Neural cell (in vitro differentiated cells): ENCODE data around the gene TMPRSS3. TPM values are rescaled to one million over a fixed set of nuclear protein-coding genes. Genes with fewer than 3 reads are reported as not detected.

Source experiments
- H2AFZ ChIP-seq: fragments of 200-600, 300-800 bp; sonication (generic), shearing (Covaris generic); 2 replicates; pipeline ENCODE4 v1.6.0; 2014; ENCODE audit warnings: low read depth, mild to moderate bottlenecking, antibody characterized with exemption, low read length, moderate library complexity
- H3F3A ChIP-seq: fragments of 200-600 bp; shearing (Covaris generic); 2 replicates; pipeline ENCODE4 v1.6.1; 2016; ENCODE audit warnings: mild to moderate bottlenecking, moderate library complexity, mixed read lengths, antibody characterized with exemption, low read length; ENCODE audit not compliant: insufficient read depth, poor library complexity, severe bottlenecking
- H3K27ac ChIP-seq: fragments of 200-600, 300-800 bp; sonication (generic), shearing (Covaris generic); 2 replicates; pipeline ENCODE4 v1.5.1; 2014; ENCODE audit warnings: mild to moderate bottlenecking, low read length, moderate library complexity
- H3K27me3 ChIP-seq: fragments of 300-800, 200-600 bp; sonication (generic), shearing (Covaris generic); 2 replicates; pipeline ENCODE4 v1.6.0; 2014; ENCODE audit warnings: mild to moderate bottlenecking, low read depth, low read length, moderate library complexity; ENCODE audit not compliant: insufficient read depth
- H3K36me3 ChIP-seq: fragments of 300-800, 200-600 bp; sonication (generic), shearing (Covaris generic); 2 replicates; pipeline ENCODE4 v1.5.1; 2014; ENCODE audit warnings: mild to moderate bottlenecking, antibody characterized with exemption, low read length, moderate library complexity; ENCODE audit not compliant: insufficient read depth
- H3K4me2 ChIP-seq: fragments of 300-800, 200-600 bp; sonication (generic), shearing (Covaris generic); 2 replicates; pipeline ENCODE4 v1.6.0; 2014; ENCODE audit warnings: mild to moderate bottlenecking, low read length
- H3K4me3 ChIP-seq: fragments of 300-800, 200-600 bp; sonication (generic), shearing (Covaris generic); 2 replicates; pipeline ENCODE4 v1.5.1; 2014; ENCODE audit warnings: mild to moderate bottlenecking, low read length, moderate library complexity
- H3K79me2 ChIP-seq: fragments of 200-600 bp; shearing (Covaris generic); replicated peaks from 2 replicates; pipeline ENCODE4 v1.6.0; 2014; ENCODE audit warnings: mild to moderate bottlenecking, low read length, moderate library complexity; ENCODE audit not compliant: insufficient read depth
- H3K9ac ChIP-seq: fragments of 300-800, 200-600 bp; sonication (generic), shearing (Covaris generic); 2 replicates; pipeline ENCODE4 v1.6.1; 2016; ENCODE audit warnings: mild to moderate bottlenecking, low read length, mixed read lengths
- H3K9me2 ChIP-seq: fragments of 200-600 bp; shearing (Covaris generic); 2 replicates; pipeline ENCODE4 v1.6.1; 2016; ENCODE audit warnings: mild to moderate bottlenecking, low read length, mixed read lengths; ENCODE audit not compliant: insufficient read depth
- H3K9me3 ChIP-seq: fragments of 200-600, 300-800 bp; sonication (generic), shearing (Covaris generic); 2 replicates; pipeline ENCODE4 v1.6.1; 2016; ENCODE audit warnings: mild to moderate bottlenecking, mixed run types, low read length, moderate library complexity, mixed read lengths
- H4K20me1 ChIP-seq: fragments of 200-600 bp; shearing (Covaris generic); 2 replicates; pipeline ENCODE4 v1.6.1; 2016; ENCODE audit warnings: mild to moderate bottlenecking, mixed run types; ENCODE audit not compliant: insufficient read depth
- EP300 ChIP-seq: fragments of 450-650 bp; conservative IDR thresholded peaks from 2 replicates; pipeline ENCODE4 v1.6.1; 2014; ENCODE audit warnings: antibody characterized with exemption, mild to moderate bottlenecking, moderate library complexity; ENCODE audit not compliant: poor library complexity, severe bottlenecking
- EZH2 ChIP-seq: fragments of 200-600, 300-800 bp; shearing (Covaris generic), sonication (generic); IDR thresholded peaks from 2 replicates; pipeline ENCODE4 v1.6.1; 2014; ENCODE audit warnings: antibody characterized with exemption, low read length, borderline replicate concordance, mild to moderate bottlenecking; ENCODE audit not compliant: insufficient read depth, poor library complexity, severe bottlenecking
- MXI1 ChIP-seq: fragments of 450-650 bp; conservative IDR thresholded peaks from 2 replicates; pipeline ENCODE4 v1.6.1; 2014; ENCODE audit warnings: antibody characterized with exemption, mild to moderate bottlenecking; ENCODE audit not compliant: poor library complexity, severe bottlenecking
- POLR2AphosphoS5 ChIP-seq: IDR thresholded peaks from 2 replicates; pipeline ENCODE4 v1.6.1; 2012
- RAD21 ChIP-seq: fragments of 450-650 bp; conservative IDR thresholded peaks from 2 replicates; pipeline ENCODE4 v1.6.1; 2014; ENCODE audit warnings: antibody characterized with exemption, mild to moderate bottlenecking, moderate library complexity
- REST ChIP-seq: IDR thresholded peaks from 2 replicates; pipeline ENCODE4 v1.6.1; 2012; ENCODE audit warnings: borderline replicate concordance
- SMC3 ChIP-seq: fragments of 450-650 bp; conservative IDR thresholded peaks from 2 replicates; pipeline ENCODE4 v1.6.1; 2014; ENCODE audit warnings: antibody characterized with exemption, mild to moderate bottlenecking, moderate library complexity; ENCODE audit not compliant: poor library complexity
- TAF1 ChIP-seq: IDR thresholded peaks from 2 replicates; pipeline ENCODE4 v1.6.1; 2012; ENCODE audit warnings: low read depth
- polyA plus RNA-seq: library from polyadenylated mRNA; depleted of rRNA; stranded (reverse); fragments of >200 nt; gene quantifications from 2 replicates; pipeline ENCODE4 v1.2.3, GENCODE V29; 2014
- TF ChIP-seq, protein P1 (sequence below): fragments of 450-650 bp; IDR thresholded peaks from 2 replicates; pipeline ENCODE4 v1.5.1; 2014; ENCODE audit warnings: antibody characterized with exemption, mild to moderate bottlenecking, moderate library complexity; ENCODE audit not compliant: poor library complexity, severe bottlenecking

TMPRSS3 gene
- polyA plus RNA-seq, 1 donor from 2014 or later, result 0.12 TPM

DNA sequence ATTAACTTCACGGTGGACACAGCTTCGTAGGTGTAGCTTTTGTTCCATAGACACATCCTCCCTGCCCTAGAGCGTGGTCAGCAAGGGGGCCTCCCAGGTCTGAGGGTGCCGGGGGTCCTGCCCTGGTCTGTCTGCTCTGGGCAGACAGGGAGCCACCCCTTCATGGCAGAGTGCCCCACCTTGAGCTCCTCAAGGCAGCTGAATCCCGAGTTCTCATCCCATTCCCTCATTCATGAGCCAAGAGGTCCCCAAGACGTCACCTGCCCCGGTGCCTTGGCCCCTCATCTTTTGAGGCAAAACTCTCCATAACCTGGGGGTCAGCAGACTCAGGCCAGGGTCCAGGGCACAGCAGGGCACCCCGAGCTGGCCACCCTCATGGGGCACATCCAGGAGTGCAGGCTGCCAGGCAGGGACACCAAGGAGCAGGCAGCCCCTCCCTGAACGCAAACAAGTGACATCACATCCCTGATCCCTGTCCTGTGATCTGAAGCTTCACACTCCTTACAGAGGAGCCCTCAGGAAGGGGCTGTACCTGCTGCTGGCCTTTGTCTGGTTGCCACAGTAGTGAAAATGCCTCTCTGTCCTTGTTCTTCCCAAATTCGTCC lies 31.1 kb upstream of the TMPRSS3 start:
- no peak overlapping the region for H3K27ac ChIP-seq
- no peak overlapping the region for H3K9ac ChIP-seq
- no peaks in the 10 kb centered on the region for H4K20me1 ChIP-seq
- H3K4me3 ChIP-seq, result no peak overlapping the region
- peaks cover 2% of the 10 kb centered on the region for H3K9me3 ChIP-seq
- H3K9me2 ChIP-seq, result no peaks in the 10 kb centered on the region
- H3K36me3 ChIP-seq, result no peaks in the 10 kb centered on the region
- TF ChIP-seq REST, result no peak
- TF ChIP-seq POLR2AphosphoS5, result no peak
- TF ChIP-seq SMC3, result no peak
- H3K79me2 ChIP-seq, result no peaks in the 10 kb centered on the region
- H3K27me3 ChIP-seq, result no peaks in the 10 kb centered on the region
- H3K4me2 ChIP-seq, result no peak overlapping the region
- no peaks in the 10 kb centered on the region for H3F3A ChIP-seq
- no peak overlapping the region for H2AFZ ChIP-seq

DNA sequence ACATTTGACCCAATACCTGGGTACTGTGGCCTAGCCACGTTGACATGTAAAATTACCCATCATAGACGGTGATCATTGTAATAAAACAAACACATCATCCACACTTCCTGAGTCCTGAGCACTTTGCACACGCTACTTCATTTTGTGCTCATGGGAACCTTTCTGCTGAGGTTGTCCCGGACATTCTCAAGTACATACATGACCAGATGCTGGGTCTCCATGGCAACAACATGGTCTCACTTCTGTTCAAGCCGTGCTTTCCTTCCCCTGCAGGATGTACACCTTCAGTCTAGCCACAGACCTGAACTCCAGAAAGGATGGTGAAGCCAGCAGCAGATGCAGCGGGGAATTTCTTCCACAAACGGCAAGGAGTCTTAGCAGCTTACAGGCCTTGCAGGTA lies 30.6 kb upstream of the TMPRSS3 start:
- H3K79me2 ChIP-seq, result no peaks in the 10 kb centered on the region
- H3F3A ChIP-seq, result no peaks in the 10 kb centered on the region
- H3K9me3 ChIP-seq, result peaks cover 1% of the 10 kb centered on the region
- no peaks in the 10 kb centered on the region for H3K9me2 ChIP-seq
- no peak overlapping the region for H3K4me3 ChIP-seq
- no peak overlapping the region for H3K27ac ChIP-seq
- TF ChIP-seq REST (no peak), EZH2 (no peak), SMC3 (no peak), MXI1 (no peak), RAD21 (no peak), POLR2AphosphoS5 (no peak), EP300 (no peak), TAF1 (no peak)
- TF ChIP-seq, protein P1, sequence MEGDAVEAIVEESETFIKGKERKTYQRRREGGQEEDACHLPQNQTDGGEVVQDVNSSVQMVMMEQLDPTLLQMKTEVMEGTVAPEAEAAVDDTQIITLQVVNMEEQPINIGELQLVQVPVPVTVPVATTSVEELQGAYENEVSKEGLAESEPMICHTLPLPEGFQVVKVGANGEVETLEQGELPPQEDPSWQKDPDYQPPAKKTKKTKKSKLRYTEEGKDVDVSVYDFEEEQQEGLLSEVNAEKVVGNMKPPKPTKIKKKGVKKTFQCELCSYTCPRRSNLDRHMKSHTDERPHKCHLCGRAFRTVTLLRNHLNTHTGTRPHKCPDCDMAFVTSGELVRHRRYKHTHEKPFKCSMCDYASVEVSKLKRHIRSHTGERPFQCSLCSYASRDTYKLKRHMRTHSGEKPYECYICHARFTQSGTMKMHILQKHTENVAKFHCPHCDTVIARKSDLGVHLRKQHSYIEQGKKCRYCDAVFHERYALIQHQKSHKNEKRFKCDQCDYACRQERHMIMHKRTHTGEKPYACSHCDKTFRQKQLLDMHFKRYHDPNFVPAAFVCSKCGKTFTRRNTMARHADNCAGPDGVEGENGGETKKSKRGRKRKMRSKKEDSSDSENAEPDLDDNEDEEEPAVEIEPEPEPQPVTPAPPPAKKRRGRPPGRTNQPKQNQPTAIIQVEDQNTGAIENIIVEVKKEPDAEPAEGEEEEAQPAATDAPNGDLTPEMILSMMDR, result no peak
- H3K4me2 ChIP-seq, result no peak overlapping the region
- no peak overlapping the region for H3K9ac ChIP-seq
- no peak overlapping the region for H2AFZ ChIP-seq
- no peaks in the 10 kb centered on the region for H3K27me3 ChIP-seq
- H4K20me1 ChIP-seq, result no peaks in the 10 kb centered on the region
- no peaks in the 10 kb centered on the region for H3K36me3 ChIP-seq
